GM12891 (cell line): ENCODE measurements around the gene EPHB3.

Experiments
- POLR2A ChIP-seq: IDR thresholded peaks from 2 replicates; pipeline ENCODE4 v1.6.1; 2011; ENCODE audit warnings: low read depth, low read length, control low read depth
- SPI1 ChIP-seq: IDR thresholded peaks from 2 replicates; pipeline ENCODE4 v1.6.1; 2011; ENCODE audit warnings: low read depth, low read length, control low read depth
- TAF1 ChIP-seq: IDR thresholded peaks from 2 replicates; pipeline ENCODE4 v1.6.1; 2011; ENCODE audit warnings: low read depth, low read length, control low read depth

DNA sequence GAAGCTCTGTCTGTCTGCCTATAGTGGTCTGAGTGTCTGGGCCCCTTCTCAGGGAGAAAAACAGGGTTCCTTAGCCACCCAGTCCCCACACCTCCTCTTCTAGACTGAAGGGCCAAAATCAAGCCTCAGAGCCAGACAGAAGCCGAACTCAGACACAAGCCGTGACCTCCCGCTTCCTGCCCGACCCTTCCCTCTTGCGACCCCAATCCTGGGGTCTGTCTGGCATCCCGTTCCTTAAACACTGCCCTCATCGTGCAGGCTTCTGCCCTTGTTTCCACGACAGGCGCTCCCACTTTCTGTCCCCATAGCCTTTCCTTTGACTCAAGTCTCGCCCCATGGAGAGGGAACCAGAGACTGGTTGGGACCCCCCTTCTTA, 32.3 kb downstream of the EPHB3 start:
- TF ChIP-seq TAF1: no peak
- TF ChIP-seq POLR2A: no peak
- TF ChIP-seq SPI1: no peak
